ENCODE data around the gene LIMS2. TPM values are rescaled to one million over a fixed set of nuclear protein-coding genes. Genes with fewer than 3 reads are reported as not detected.

LIMS2 gene
- total RNA-seq, 6 experiments from 2014 or later = 47.8 to 65.0 (median 59.1) TPM

DNA sequence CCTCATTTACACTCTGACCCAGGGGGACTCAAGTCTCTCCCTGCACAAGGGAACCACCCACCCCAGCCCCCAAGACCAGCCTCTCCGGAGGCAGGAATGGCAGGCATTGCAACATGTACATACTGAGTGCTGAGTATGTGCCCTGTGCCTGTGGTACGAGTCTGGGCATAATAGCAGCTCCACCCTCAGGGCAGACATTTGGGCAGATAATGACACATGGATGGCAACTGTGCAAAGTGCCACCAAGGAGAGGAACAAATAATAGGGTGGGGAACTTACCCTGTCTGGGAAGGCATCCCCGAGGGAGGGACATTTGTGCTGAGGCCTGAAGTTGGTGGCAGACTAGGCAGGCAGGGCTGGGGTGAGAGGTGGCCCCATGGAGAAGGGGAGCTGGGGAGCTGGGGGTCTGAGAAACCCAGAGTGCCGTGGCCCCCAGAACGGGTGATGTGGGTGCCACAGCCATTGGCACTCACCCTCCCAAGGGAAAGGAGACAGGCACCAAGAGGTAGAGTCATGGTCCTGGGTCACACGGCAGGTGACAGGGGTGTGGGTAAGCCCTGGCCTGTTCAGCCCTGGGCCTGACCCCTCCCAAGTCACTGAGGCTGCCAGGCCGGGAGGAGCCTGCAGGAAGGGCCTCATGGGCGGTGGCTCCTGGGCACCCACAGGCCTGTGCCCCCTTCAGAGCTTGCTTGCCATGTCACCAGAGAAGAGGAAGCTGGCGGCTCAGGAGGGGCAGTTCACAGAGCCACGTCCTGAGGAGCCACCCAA lies 45.0 kb downstream of the LIMS2 start:
- Mint-ChIP-seq H3K4me3 (no peak overlapping the region), H3K9me3 (no peaks in the 10 kb centered on the region), H3K27me3 (ENCODE audit: insufficient read depth) (peaks cover 15% of the 10 kb centered on the region), H3K27ac (no peak overlapping the region), H3K36me3 (ENCODE audit: low read depth) (no peaks in the 10 kb centered on the region), H3K4me1 (ENCODE audit: low read depth) (no peaks in the 10 kb centered on the region)
- TF ChIP-seq, protein P1, sequence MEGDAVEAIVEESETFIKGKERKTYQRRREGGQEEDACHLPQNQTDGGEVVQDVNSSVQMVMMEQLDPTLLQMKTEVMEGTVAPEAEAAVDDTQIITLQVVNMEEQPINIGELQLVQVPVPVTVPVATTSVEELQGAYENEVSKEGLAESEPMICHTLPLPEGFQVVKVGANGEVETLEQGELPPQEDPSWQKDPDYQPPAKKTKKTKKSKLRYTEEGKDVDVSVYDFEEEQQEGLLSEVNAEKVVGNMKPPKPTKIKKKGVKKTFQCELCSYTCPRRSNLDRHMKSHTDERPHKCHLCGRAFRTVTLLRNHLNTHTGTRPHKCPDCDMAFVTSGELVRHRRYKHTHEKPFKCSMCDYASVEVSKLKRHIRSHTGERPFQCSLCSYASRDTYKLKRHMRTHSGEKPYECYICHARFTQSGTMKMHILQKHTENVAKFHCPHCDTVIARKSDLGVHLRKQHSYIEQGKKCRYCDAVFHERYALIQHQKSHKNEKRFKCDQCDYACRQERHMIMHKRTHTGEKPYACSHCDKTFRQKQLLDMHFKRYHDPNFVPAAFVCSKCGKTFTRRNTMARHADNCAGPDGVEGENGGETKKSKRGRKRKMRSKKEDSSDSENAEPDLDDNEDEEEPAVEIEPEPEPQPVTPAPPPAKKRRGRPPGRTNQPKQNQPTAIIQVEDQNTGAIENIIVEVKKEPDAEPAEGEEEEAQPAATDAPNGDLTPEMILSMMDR (IDR thresholded peaks at IDR 0.05) = no peak
- no peak for DNase-seq

DNA sequence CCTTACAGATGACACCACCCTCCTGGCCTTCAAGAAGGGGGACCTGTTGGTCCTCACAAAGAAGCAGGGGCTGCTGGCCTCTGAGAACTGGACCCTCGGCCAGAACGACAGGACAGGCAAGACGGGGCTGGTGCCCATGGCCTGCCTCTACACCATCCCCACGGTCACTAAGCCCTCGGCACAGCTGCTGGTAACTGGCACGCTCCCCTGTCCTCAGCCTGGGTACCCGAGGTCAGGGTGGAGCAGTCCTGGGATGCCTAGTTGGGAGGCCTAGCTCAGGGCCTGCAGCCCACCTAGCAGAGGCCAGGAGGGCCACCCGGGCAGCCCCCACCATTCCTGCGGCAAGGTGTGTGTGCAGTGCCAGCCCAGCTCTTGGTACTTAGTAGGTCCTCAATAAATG lies 45.7 kb downstream of the LIMS2 start:
- DNase-seq = no peak
- no peaks in the 10 kb centered on the region for H3K36me3 Mint-ChIP-seq (ENCODE audit: low read depth)
- H3K9me3 Mint-ChIP-seq = no peaks in the 10 kb centered on the region
- TF ChIP-seq, protein P1 (IDR thresholded peaks at IDR 0.05) = no peak
- no peak overlapping the region for H3K27ac Mint-ChIP-seq
- H3K27me3 Mint-ChIP-seq (ENCODE audit: insufficient read depth) = peaks cover 15% of the 10 kb centered on the region
- H3K4me3 Mint-ChIP-seq = no peak overlapping the region
- H3K4me1 Mint-ChIP-seq (ENCODE audit: low read depth) = 0 out of 2 replicates have a peak, but pooled peaks cover 2% of the 10 kb centered on the region

DNA sequence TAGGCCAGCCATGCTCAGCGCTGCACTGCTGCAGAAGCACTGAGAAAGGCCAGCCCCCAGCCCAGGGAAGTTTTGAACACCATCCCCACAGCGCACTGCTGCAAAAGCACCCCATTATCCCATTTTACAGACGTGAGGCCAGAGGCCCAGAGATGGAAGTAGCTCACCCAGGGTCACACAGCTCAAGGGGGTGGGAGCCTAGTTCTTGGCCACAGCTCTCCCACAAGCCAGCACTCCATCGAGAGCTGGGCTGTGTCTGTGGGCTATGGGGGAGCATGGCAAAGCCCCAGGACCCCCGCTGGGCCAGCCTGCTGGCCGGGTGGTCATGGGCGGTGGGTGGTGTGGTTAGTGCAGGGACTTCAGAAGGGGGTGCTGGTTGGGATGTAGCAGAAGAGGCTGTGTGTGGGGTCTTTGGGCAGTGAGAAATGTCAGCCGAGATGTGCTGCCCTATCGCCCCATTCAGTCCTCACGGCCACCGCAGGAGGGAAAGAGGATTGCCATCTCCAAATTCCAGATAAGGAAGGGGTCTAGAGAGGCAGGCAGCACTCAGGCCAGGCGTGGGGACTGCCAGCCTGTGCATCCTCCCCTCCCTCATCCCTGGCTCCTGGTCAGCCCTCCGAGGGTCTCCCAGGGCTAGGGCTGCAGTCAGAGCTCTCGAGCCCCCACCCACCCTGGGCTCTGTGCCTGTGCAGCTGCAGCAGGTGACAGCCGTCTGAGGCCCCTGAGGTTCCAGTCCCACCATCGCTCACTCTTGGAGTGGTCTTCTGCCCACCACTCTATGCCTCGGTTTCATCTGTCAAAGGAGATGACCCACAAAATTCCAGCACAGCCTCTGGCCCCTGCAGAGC lies 46.3 kb downstream of the LIMS2 start:
- TF ChIP-seq, protein P1 (IDR thresholded peaks at IDR 0.05) = no peak
- Mint-ChIP-seq H3K4me3 (no peak overlapping the region), H3K27me3 (ENCODE audit: insufficient read depth) (peaks cover 11% of the 10 kb centered on the region), H3K4me1 (ENCODE audit: low read depth) (peaks cover 7% of the 10 kb centered on the region), H3K36me3 (ENCODE audit: low read depth) (no peaks in the 10 kb centered on the region), H3K9me3 (no peaks in the 10 kb centered on the region), H3K27ac (no peak overlapping the region)
- no peak for DNase-seq

DNA sequence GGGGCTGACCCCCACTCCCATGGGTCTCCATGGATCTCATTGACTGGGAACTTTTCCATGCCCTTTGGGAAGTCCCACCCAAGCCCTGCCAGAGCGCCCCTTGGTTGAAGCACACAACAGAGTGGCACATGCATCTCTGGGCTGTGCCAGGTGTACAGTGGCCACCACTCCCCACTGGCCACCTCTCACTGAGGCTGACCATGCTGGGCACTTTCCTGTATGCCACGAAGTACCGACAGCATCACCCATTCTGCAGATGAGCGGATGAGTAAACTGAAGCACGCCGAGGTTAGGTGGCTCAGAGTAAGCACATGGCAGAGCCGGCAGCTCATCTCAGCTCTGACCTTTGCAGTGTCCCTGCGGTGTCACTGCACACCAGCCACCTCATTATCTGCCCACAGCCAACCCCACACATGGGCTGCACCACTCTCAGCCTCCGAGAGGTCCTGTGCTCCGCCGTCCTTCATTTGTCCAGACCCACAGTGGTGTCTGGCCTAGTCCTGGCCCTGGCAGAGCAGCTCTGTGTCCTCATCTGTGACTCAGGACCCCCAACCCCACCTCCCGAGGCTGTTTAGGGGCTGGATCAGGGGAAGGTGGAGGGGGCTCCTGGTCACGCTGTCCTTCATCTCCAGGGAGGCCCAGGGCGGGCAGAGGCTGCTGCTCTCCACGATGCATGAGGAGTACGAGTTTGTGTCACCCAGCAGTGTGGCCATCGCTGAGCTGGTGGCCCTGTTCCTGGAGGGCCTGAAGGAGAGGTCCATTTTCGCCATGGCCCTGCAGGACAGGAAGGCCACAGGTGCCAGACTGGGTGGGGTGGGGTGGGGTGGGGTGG lies 47.4 kb downstream of the LIMS2 start:
- H3K27me3 Mint-ChIP-seq (ENCODE audit: insufficient read depth) = peaks cover 10% of the 10 kb centered on the region
- H3K4me1 Mint-ChIP-seq (ENCODE audit: low read depth) = peaks cover 17% of the 10 kb centered on the region
- no peaks in the 10 kb centered on the region for H3K9me3 Mint-ChIP-seq
- DNase-seq = no peak
- no peak overlapping the region for H3K27ac Mint-ChIP-seq
- H3K4me3 Mint-ChIP-seq = no peak overlapping the region
- TF ChIP-seq, protein P1 (IDR thresholded peaks at IDR 0.05) = no peak
- peaks cover 5% of the 10 kb centered on the region; the same call in 1 of the 2 replicates for H3K36me3 Mint-ChIP-seq (ENCODE audit: low read depth)
